Hepatocyte (in vitro differentiated cells): ENCODE data around the gene POU2AF3. TPM values are rescaled to one million over a fixed set of nuclear protein-coding genes. Genes with fewer than 3 reads are reported as not detected.

Experiments used
- DNase-seq: peaks from one replicate; pipeline ENCODE4 v3.0.0-alpha.2; 2016; ENCODE audit warnings: low spot score
- H2AFZ ChIP-seq: fragments of 200-600 bp; sonication (generic); 2 replicates; pipeline ENCODE4 v1.6.0; 2016; ENCODE audit warnings: antibody characterized with exemption, mild to moderate bottlenecking
- H3K27ac ChIP-seq: fragments of 200-600 bp; sonication (generic); 2 replicates; pipeline ENCODE4 v1.5.1; 2016; ENCODE audit warnings: mild to moderate bottlenecking
- H3K27me3 ChIP-seq: fragments of 200-600 bp; sonication (generic); 2 replicates; pipeline ENCODE4 v1.6.1; 2016
- H3K36me3 ChIP-seq: fragments of 200-600 bp; sonication (generic); replicated peaks from 2 replicates; pipeline ENCODE4 v1.5.1; 2016; ENCODE audit warnings: low read depth; ENCODE audit not compliant: insufficient read depth
- H3K4me1 ChIP-seq: fragments of 200-600 bp; sonication (generic); 2 replicates; pipeline ENCODE4 v1.5.1; 2016; ENCODE audit warnings: mild to moderate bottlenecking, moderate library complexity; ENCODE audit not compliant: insufficient read depth
- H3K4me2 ChIP-seq: fragments of 200-600 bp; sonication (generic); 2 replicates; pipeline ENCODE4 v1.6.0; 2016
- H3K4me3 ChIP-seq: fragments of 200-600 bp; sonication (generic); 2 replicates; pipeline ENCODE4 v1.5.1; 2016; ENCODE audit warnings: mild to moderate bottlenecking
- H3K79me2 ChIP-seq: fragments of 200-600 bp; sonication (generic); 2 replicates; pipeline ENCODE4 v1.6.0; 2017; ENCODE audit warnings: mild to moderate bottlenecking
- H3K9me2 ChIP-seq: fragments of 200-600 bp; sonication (generic); replicated peaks from 2 replicates; pipeline ENCODE4 v1.6.0; 2017; ENCODE audit warnings: mild to moderate bottlenecking; ENCODE audit not compliant: insufficient read depth
- H3K9me3 ChIP-seq: fragments of 200-600 bp; sonication (generic); 2 replicates; pipeline ENCODE4 v1.5.1; 2016; ENCODE audit warnings: low read depth, mild to moderate bottlenecking
- H4K20me1 ChIP-seq: fragments of 200-600 bp; sonication (generic); 2 replicates; pipeline ENCODE4 v1.6.0; 2016; ENCODE audit warnings: mild to moderate bottlenecking; ENCODE audit not compliant: insufficient read depth, poor library complexity, severe bottlenecking
- EZH2 ChIP-seq: fragments of 200-600 bp; sonication (generic); IDR thresholded peaks from 2 replicates; pipeline ENCODE4 v1.6.1; 2016; ENCODE audit warnings: antibody characterized with exemption, mild to moderate bottlenecking, borderline replicate concordance
- EZH2phosphoT487 ChIP-seq: fragments of 200-600 bp; sonication (generic); IDR thresholded peaks from one replicate; pipeline ENCODE4 v1.6.1; 2018; ENCODE audit warnings: antibody characterized with exemption, mild to moderate bottlenecking, low read depth, moderate library complexity; ENCODE audit not compliant: unreplicated experiment, severe bottlenecking
- WGBS: methylation state at CpG from one replicate; pipeline ENCODE4 v1.1.6; 2016; ENCODE audit warnings: low lambda C conversion rate; ENCODE audit errors: missing lambda C conversion rate; 5-methylcytosine and 5-hydroxymethylcytosine counted together
- polyA plus RNA-seq: library from polyadenylated mRNA; unstranded; fragments of >200 nt; fragmentation: Nextera tagmentation; extraction: Ambion mirVana; gene quantifications from 2 replicates; pipeline ENCODE4 v1.2.1, GENCODE V29; 2016
- total RNA-seq: library from RNA; depleted of rRNA; stranded (reverse); fragments of >200 nt; gene quantifications from 2 replicates; pipeline ENCODE4 v1.2.3, GENCODE V29; 2014
- TF ChIP-seq, protein P1 (sequence below): fragments of 200-600 bp; sonication (generic); IDR thresholded peaks from 2 replicates; pipeline ENCODE4 v1.5.1; 2016; ENCODE audit warnings: antibody characterized with exemption, mild to moderate bottlenecking; ENCODE audit not compliant: poor library complexity

The POU2AF3 gene, protein sequence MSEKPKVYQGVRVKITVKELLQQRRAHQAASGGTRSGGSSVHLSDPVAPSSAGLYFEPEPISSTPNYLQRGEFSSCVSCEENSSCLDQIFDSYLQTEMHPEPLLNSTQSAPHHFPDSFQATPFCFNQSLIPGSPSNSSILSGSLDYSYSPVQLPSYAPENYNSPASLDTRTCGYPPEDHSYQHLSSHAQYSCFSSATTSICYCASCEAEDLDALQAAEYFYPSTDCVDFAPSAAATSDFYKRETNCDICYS
- total RNA-seq (2.5 and 3.6 TPM in 2 replicates), polyA plus RNA-seq (3.0 and 9.9 TPM in 2 replicates)

DNA sequence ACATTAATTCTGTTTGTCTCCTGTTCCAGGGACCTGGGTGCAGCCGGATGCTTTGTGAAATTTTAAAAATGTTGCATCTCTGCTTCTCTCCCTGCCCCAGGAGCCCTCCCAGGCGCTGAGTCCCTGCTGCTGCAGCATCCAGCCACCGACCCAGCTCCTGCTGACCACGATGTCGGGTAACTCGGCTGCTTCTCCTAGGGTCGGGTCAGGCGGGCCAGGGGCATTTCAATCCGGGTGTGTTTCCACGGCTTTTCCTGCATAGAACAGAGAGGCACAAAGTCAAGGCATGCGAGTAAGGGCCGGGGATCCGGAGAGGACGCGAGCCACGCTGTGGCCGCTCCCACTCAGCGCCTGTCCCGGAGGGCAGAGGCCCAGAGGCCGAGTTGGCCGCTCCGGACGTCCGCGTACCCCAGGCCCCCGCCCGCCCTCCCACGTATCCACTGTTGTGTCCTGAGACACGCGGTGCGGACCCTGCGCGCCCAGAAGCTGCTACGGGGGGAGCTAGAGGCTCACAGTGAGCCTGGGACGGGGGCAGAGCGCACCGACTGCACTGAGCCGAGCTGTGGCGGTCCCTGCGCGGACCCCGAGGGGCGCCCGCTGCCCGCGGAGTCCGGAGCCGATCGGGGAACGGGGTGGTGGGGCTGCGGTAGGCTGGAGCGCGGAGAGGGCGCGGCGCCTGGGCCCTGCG, at the start of gene POU2AF3:
Gene POU2AF3 (plus strand): TSS at position 134 of the 688 bp plus-strand sequence. CDS start 36 bp downstream, at position 170.
- no peaks in the 10 kb centered on the region for H4K20me1 ChIP-seq
- H3K36me3 ChIP-seq, result no peaks in the 10 kb centered on the region
- TF ChIP-seq, protein P1, sequence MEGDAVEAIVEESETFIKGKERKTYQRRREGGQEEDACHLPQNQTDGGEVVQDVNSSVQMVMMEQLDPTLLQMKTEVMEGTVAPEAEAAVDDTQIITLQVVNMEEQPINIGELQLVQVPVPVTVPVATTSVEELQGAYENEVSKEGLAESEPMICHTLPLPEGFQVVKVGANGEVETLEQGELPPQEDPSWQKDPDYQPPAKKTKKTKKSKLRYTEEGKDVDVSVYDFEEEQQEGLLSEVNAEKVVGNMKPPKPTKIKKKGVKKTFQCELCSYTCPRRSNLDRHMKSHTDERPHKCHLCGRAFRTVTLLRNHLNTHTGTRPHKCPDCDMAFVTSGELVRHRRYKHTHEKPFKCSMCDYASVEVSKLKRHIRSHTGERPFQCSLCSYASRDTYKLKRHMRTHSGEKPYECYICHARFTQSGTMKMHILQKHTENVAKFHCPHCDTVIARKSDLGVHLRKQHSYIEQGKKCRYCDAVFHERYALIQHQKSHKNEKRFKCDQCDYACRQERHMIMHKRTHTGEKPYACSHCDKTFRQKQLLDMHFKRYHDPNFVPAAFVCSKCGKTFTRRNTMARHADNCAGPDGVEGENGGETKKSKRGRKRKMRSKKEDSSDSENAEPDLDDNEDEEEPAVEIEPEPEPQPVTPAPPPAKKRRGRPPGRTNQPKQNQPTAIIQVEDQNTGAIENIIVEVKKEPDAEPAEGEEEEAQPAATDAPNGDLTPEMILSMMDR, result no peak
- TF ChIP-seq EZH2phosphoT487, result no peak
- no peak for TF ChIP-seq EZH2
- peak within 1 kb of the TSS; percentile 78 for H3K4me3 ChIP-seq
- peak within 1 kb of the TSS; percentile 99 for H3K4me2 ChIP-seq
- H2AFZ ChIP-seq, result peak within 1 kb of the TSS; percentile 98
- peaks cover 12% of the 10 kb centered on the region for H3K4me1 ChIP-seq
- H3K27ac ChIP-seq, result peak within 1 kb of the TSS; percentile 31
- WGBS, result 12% methylated on average over 47 of the region's 57 CpGs
- no peak for DNase-seq
- H3K79me2 ChIP-seq, result no peaks in the 10 kb centered on the region
- H3K27me3 ChIP-seq, result peaks cover 7% of the 10 kb centered on the region
- no peaks in the 10 kb centered on the region for H3K9me2 ChIP-seq
- no peaks in the 10 kb centered on the region for H3K9me3 ChIP-seq

DNA sequence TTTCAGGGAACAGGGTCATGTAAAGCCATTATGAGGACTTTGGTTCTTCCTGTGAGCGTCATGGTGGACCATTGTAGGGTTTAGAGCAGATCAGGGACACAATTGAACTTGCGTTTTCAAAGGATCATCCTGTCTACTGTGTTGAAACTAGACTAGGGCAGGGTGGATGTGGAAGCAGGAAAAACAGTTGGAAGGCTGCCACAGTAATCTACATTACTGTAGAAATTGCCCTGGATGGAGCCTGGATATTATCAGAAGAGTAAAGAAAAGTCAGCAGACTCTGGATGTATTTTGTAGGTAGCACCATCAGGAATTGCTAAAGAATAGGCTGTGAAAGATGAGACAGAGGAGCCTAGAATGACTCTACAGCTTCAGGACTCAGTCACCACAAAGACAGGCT, 47.4 kb upstream of the POU2AF3 start:
- no peak overlapping the region for H3K27ac ChIP-seq
- H2AFZ ChIP-seq, result no peak overlapping the region
- H3K79me2 ChIP-seq, result no peaks in the 10 kb centered on the region
- no peaks in the 10 kb centered on the region for H3K4me1 ChIP-seq
- H3K4me2 ChIP-seq, result no peak overlapping the region
- no peaks in the 10 kb centered on the region for H3K9me2 ChIP-seq
- H4K20me1 ChIP-seq, result no peaks in the 10 kb centered on the region
- H3K9me3 ChIP-seq, result no peaks in the 10 kb centered on the region
- H3K27me3 ChIP-seq, result peaks cover 17% of the 10 kb centered on the region
- WGBS, result 85% methylated on average over 2 of the region's 2 CpGs
- TF ChIP-seq, protein P1, result no peak
- TF ChIP-seq EZH2 (no peak), EZH2phosphoT487 (no peak)
- H3K4me3 ChIP-seq, result no peak overlapping the region
- DNase-seq, result no peak
- no peaks in the 10 kb centered on the region for H3K36me3 ChIP-seq

DNA sequence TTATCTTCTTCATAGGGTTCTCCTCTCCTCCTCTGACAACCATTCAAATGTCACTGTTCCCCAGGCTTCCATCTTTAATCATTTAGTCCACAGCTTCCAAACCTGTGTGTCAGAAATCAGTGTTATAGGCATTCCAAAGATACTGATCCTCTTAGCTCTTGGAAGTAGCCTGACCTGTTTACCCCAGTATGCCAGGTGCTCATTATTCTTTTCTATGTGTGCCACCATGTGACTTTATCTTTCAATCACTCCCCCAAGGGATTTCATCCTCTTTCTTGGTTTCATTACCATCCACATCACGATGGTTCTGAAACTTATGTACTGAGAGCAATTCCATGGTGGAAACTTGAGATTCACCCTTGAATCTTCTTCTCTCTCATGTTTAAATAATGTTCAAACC, 45.2 kb upstream of the POU2AF3 start:
- Histone ChIP-seq H3K4me2 (no peak overlapping the region), H3K27me3 (peaks cover 12% of the 10 kb centered on the region), H3K4me1 (no peaks in the 10 kb centered on the region), H3K36me3 (no peaks in the 10 kb centered on the region), H3K9me2 (no peaks in the 10 kb centered on the region), H3K4me3 (no peak overlapping the region), H4K20me1 (no peaks in the 10 kb centered on the region), H3K27ac (no peak overlapping the region), H3K9me3 (no peaks in the 10 kb centered on the region), H2AFZ (no peak overlapping the region), H3K79me2 (no peaks in the 10 kb centered on the region)
- TF ChIP-seq EZH2phosphoT487, result no peak
- TF ChIP-seq, protein P1, result no peak
- TF ChIP-seq EZH2, result no peak
- no peak for DNase-seq
- WGBS, result 91% methylated on average over 1 of the region's 1 CpG
